ENCODE measurements around the gene MBTD1.

The MBTD1 gene

DNA sequence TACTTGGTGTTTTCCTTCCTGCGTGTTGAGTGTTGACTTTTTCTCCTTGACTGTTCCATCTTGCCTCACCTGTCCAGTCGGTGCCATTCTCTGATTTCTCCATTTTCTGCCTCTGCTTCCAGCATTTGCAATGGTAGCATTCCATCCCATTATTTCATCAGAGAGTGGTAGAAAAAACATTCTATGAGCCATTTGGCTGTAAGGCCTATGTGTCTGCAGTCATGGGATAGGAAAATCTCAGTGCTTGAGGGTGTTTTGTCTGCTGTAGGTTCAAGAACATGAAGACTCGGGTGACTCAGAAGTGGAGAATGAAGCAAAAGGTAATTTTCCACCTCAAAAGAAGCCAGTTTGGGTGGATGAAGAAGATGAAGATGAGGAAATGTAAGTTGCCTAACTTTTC lies 3.2 kb upstream of the MBTD1 start:
- TF ChIP-seq, protein P1, sequence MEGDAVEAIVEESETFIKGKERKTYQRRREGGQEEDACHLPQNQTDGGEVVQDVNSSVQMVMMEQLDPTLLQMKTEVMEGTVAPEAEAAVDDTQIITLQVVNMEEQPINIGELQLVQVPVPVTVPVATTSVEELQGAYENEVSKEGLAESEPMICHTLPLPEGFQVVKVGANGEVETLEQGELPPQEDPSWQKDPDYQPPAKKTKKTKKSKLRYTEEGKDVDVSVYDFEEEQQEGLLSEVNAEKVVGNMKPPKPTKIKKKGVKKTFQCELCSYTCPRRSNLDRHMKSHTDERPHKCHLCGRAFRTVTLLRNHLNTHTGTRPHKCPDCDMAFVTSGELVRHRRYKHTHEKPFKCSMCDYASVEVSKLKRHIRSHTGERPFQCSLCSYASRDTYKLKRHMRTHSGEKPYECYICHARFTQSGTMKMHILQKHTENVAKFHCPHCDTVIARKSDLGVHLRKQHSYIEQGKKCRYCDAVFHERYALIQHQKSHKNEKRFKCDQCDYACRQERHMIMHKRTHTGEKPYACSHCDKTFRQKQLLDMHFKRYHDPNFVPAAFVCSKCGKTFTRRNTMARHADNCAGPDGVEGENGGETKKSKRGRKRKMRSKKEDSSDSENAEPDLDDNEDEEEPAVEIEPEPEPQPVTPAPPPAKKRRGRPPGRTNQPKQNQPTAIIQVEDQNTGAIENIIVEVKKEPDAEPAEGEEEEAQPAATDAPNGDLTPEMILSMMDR (IDR thresholded peaks at IDR 0.05; ENCODE audit: low read depth, low read length), result no peak
- Histone ChIP-seq H3K27ac (no peak overlapping the region), H3K4me3 (ENCODE audit: low read depth, low read length) (no peak overlapping the region), H3K27me3 (ENCODE audit: insufficient read depth, low read depth, severe bottlenecking) (no peaks in the 10 kb centered on the region), H3K36me3 (peaks cover 66% of the 10 kb centered on the region), H3K9me3 (ENCODE audit: severe bottlenecking) (no peaks in the 10 kb centered on the region)
- no peak for DNase-seq

DNA sequence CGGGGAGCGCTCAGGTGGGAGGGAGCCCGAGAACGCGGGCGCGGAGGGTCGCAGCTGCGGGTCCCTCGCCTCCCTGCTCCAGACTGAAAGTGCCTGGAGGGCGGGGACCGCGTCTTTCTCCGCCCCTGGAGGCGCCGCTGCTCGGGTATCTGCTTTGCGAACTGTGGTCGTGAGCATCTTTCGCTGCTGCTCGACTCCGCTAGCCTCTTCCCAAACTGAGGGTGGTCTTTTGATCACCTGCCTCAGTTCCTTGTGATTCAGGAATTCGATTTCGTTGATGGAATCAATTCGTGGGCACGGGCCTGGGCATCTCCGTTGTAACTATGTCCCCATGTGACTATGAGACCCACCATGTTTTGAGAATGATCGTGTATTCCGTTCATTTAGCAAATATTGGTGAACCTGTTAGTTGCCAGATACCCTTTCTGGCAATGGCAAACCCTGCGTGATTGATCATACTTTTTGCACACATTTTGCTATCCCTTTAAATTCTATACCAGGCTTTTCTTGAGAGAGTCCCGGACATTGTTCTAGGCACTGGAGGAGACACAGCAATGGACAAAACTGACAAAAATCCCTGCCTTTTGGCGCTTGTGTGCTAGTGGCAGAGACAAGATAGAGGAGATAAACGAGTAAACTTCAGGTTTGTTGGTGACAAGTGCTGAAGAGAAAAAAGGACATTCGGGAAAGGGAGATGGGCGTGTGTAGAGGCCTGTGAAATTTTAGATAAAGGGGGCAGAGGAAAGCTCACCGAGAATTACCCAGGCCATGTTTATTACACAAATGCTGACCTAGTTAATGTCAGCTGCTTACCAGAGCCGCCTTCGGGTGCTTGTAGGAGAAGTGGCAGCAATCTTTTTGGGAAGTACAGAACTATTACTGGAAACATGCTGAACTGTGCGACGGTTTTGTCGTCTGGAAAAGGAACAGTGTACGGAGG lies 1.4 kb upstream of the MBTD1 start:
- no peak for DNase-seq
- Histone ChIP-seq H3K9me3 (ENCODE audit: severe bottlenecking) (no peaks in the 10 kb centered on the region), H3K27me3 (ENCODE audit: insufficient read depth, low read depth, severe bottlenecking) (no peaks in the 10 kb centered on the region), H3K36me3 (peaks cover 68% of the 10 kb centered on the region), H3K27ac (peak overlapping the region; percentile 98), H3K4me3 (ENCODE audit: low read depth, low read length) (peak overlapping the region; percentile 93)
- TF ChIP-seq, protein P1 (IDR thresholded peaks at IDR 0.05; ENCODE audit: low read depth, low read length), result no peak

DNA sequence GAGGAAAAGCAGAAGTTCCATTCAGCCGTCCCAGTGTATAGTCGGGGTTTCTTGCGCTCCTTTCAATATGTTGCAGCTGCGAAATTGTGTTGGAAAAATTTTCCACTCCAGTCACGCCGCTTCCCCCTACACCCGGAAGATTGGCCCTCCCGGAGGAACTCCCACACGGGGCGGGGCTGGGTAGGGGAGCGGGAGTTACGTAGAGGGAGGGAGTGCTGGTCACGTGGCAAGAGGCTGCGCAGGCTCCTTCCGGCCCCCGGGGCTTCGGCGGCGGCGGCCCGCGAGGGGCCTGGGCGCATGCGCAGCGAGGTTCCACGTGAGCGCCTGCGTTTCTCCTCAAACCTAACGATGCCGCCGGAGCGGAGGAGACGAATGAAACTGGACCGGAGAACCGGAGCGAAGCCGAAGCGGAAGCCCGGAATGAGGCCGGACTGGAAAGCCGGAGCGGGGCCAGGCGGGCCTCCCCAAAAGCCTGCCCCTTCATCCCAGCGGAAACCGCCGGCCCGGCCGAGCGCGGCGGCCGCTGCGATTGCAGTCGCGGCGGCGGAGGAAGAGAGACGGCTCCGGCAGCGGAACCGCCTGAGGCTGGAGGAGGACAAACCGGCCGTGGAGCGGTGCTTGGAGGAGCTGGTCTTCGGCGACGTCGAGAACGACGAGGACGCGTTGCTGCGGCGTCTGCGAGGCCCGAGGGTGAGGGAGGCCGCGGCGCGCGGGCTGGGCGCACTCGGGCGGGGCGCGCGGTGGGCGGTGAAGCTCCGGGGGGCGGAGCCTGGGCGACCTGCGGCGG lies 581 bp upstream of the MBTD1 start, which contains the start of gene UTP18:
Gene UTP18 (plus strand): TSS at position 310 of the 787 bp plus-strand sequence. CDS start 39 bp downstream, at position 349.
- Histone ChIP-seq H3K27me3 (ENCODE audit: insufficient read depth, low read depth, severe bottlenecking) (no peaks in the 10 kb centered on the region), H3K36me3 (peaks cover 68% of the 10 kb centered on the region), H3K4me3 (ENCODE audit: low read depth, low read length) (peak within 1 kb of the TSS; percentile 93), H3K27ac (peak within 1 kb of the TSS; percentile 98), H3K9me3 (ENCODE audit: severe bottlenecking) (no peaks in the 10 kb centered on the region)
- peak; percentile 99 for DNase-seq
- TF ChIP-seq, protein P1 (IDR thresholded peaks at IDR 0.05; ENCODE audit: low read depth, low read length), result no peak

DNA sequence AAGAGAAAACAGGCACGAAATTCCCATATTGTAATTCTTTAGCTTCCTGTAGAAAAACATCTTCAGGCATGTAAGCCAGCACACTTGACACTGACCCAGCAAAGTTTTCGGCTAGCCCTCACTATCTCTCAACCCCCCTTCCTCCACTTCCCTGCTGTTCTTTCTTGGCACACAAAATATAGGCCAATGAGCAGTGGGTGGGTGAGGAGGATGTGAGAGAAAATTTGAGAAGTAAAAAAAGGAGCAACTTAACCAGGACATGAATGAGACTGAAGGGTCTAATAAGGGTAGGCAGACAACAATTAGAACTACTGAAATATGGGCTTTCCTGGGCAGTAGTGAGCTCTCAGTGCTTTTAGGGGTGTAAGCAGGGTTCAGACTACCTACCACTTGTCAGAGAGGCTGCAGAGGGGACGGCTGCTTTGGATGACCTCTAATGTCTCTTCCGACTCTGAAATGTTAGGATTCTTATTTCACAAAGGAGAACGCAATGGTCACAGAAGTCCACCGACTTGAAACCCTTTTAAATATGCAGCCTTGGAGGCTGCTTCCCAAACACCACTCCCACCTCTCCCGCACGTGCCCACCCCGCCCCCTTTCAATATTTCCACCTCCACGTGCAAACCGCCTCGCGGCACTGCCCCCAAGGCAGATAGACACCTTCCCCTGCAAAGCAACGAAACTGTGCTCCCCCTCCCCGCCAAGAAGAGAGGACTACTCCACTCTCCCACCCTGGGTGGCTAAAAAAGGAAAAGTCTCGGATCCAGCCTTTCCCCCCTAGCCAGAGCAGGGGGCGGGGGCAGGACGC lies 889 bp downstream of the MBTD1 start:
- no peaks in the 10 kb centered on the region for H3K27me3 ChIP-seq (ENCODE audit: insufficient read depth, low read depth, severe bottlenecking)
- no peaks in the 10 kb centered on the region for H3K9me3 ChIP-seq (ENCODE audit: severe bottlenecking)
- H3K4me3 ChIP-seq (ENCODE audit: low read depth, low read length), result peak overlapping the region; percentile 93
- peak overlapping the region; percentile 98 for H3K27ac ChIP-seq
- DNase-seq, result peak; percentile 42
- TF ChIP-seq, protein P1 (IDR thresholded peaks at IDR 0.05; ENCODE audit: low read depth, low read length), result no peak
- peaks cover 71% of the 10 kb centered on the region for H3K36me3 ChIP-seq
